Body of pancreas (tissue), 4 donors: ENCODE data around the gene GADD45A. TPM values are rescaled to one million over a fixed set of nuclear protein-coding genes. Genes with fewer than 3 reads are reported as not detected.

Experiments
- ATAC-seq: fragments of 150-250 bp; one replicate; pipeline ENCODE4 v1.9.1; 2016
- DNase-seq, 4 donors: peaks; one replicate each; pipeline ENCODE4 v3.0.0-alpha.2; 2019
- H3K27ac ChIP-seq, 4 donors: fragments of 200-600 bp; sonication (generic); 1 replicate in 3 of 4; 2 replicates in 1 of 4; pipeline versions ENCODE4 v1.5.1 to v1.6.1; 2016 to 2019; ENCODE audit warnings: mild to moderate bottlenecking in 1 of 4, mixed read lengths in 1 of 4, moderate library complexity in 1 of 4
- H3K27me3 ChIP-seq, 2 donors: fragments of 200-600 bp; sonication (generic); one replicate each; pipeline ENCODE4 v1.6.0; 2016; ENCODE audit warnings: mild to moderate bottlenecking in 1 of 2
- H3K36me3 ChIP-seq, 2 donors: fragments of 200-600 bp; sonication (generic); replicated peaks in 1 of 2; 2 replicates each; pipeline ENCODE4 v1.5.1; 2016; ENCODE audit warnings: low read depth in 2 of 2; ENCODE audit not compliant: insufficient read depth in 1 of 2
- H3K4me1 ChIP-seq: fragments of 200-600 bp; sonication (generic); one replicate; pipeline ENCODE4 v1.6.0; 2016
- H3K4me3 ChIP-seq, 2 donors: fragments of 200-600 bp; sonication (generic); 1 replicate in 1 of 2; 2 replicates in 1 of 2; pipeline ENCODE4 v1.5.1; 2016 to 2019
- H3K9me3 ChIP-seq, 3 donors: fragments of 200-600 bp; sonication (generic); 1 replicate in 2 of 3; 2 replicates in 1 of 3; pipeline ENCODE4 v1.5.1; 2016
- POLR2A ChIP-seq, 3 donors: fragments of 450-650 bp; IDR thresholded peaks; one replicate each; pipeline ENCODE4 v1.6.1; 2016; ENCODE audit warnings: antibody characterized with exemption in 3 of 3, mild to moderate bottlenecking in 2 of 3
- WGBS, 2 donors: methylation state at CpG; one replicate each; pipeline ENCODE4 v1.1.5; 2017; 5-methylcytosine and 5-hydroxymethylcytosine counted together
- intact Hi-C: fragments of 100-400 bp; cut with DNase I; formaldehyde crosslinking; loops from one replicate; pipeline ENCODE4 v1.15.1; 2023
- total RNA-seq, 2 donors: library from RNA; depleted of rRNA; stranded (reverse); fragments of >200 nt; gene quantifications; one replicate each; pipeline ENCODE4 v1.1.0, GENCODE V29; 2016
- TF ChIP-seq, protein P1 (sequence below), 7 experiments: fragments of 450-650 bp in 4 of 7; fragments of 200-600 bp in 3 of 7; sonication (generic) in 3 of 7; IDR thresholded peaks; one replicate each; pipeline ENCODE4 v1.5.1; 2016 to 2019; ENCODE audit warnings: antibody characterized with exemption in 7 of 7

Gene GADD45A
- total RNA-seq, 2 donors from 2014 or later, result 18.5 to 28.3 TPM

DNA sequence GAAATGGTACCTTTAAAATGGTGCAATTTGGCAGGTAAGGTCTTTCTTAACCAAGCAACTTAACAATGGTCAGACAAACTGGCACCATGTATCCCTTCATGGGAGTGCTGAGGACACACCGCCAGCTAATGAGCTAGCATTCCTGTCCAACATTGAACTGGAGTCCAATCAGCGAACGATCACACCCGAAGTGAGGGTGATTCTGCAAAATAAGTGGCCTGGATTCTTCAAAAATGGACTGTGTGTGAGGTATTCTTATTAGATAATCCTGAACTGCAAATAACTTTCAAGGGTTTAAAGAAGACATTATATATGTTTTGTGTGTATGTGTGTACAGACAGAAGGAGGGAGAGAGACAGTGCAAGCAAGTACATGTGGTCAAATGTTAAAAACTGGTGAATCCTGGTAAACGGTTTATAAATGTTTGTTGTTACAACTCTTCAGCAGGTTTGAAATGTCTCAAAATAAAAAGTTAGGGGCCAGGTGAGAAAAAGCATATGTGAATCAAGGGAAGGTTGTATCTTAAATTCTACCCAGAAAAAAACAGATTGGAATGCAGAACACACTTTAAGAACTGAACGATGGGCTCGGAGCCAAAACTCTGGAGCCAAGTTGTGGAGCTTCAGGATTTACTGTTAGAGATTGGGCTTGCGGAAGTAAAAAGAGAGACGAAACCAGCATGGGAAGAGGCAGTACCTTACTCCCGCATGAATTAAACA, 20.9 kb downstream of the GADD45A start:
- H3K9me3 ChIP-seq, result no peaks in the 10 kb centered on the region
- WGBS, 2 donors, result 83 to 85% methylated on average over 10 of the region's 10 CpGs
- H3K36me3 ChIP-seq, result peaks cover 0 to 3% of the 10 kb centered on the region in 2 donors
- DNase-seq, result no peak
- H3K27ac ChIP-seq, result no peak overlapping the region
- TF ChIP-seq POLR2A (IDR thresholded peaks at IDR 0.05), result no peak
- TF ChIP-seq, protein P1, sequence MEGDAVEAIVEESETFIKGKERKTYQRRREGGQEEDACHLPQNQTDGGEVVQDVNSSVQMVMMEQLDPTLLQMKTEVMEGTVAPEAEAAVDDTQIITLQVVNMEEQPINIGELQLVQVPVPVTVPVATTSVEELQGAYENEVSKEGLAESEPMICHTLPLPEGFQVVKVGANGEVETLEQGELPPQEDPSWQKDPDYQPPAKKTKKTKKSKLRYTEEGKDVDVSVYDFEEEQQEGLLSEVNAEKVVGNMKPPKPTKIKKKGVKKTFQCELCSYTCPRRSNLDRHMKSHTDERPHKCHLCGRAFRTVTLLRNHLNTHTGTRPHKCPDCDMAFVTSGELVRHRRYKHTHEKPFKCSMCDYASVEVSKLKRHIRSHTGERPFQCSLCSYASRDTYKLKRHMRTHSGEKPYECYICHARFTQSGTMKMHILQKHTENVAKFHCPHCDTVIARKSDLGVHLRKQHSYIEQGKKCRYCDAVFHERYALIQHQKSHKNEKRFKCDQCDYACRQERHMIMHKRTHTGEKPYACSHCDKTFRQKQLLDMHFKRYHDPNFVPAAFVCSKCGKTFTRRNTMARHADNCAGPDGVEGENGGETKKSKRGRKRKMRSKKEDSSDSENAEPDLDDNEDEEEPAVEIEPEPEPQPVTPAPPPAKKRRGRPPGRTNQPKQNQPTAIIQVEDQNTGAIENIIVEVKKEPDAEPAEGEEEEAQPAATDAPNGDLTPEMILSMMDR (IDR thresholded peaks at IDR 0.05), result no peak
- ATAC-seq, result no peak
- H3K4me1 ChIP-seq, result peaks cover 7% of the 10 kb centered on the region
- no peaks in the 10 kb centered on the region for H3K27me3 ChIP-seq
- no peak overlapping the region for H3K4me3 ChIP-seq
- intact Hi-C loops, result no loop called here

DNA sequence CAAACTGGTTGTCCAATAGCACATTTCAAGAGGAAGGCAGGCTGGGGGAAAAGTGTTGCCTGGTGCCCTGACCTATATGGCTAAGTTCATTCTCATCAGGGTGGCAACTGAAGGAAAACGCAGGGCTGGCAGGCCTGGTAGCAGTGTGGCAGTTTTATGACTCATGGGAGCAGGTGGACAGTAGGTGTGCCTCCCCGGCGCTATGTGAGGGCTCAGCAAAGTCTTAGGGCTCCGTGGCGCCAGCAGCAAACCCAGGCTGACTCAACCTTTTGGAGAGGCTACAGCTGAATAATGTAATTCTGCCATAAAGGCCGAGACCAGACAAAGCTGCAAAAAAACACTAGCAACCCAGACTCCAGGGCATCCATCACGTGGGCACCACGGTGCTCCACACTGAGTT, 23.6 kb downstream of the GADD45A start:
- ATAC-seq (no peak), DNase-seq (no peak)
- intact Hi-C loops, result no loop called here
- WGBS, 2 donors, result 91 to 97% methylated on average over 7 to 8 of the region's 8 CpGs
- peaks cover 28% of the 10 kb centered on the region for H3K4me1 ChIP-seq
- H3K9me3 ChIP-seq, result no peaks in the 10 kb centered on the region
- H3K27me3 ChIP-seq, result no peaks in the 10 kb centered on the region
- H3K27ac ChIP-seq, result no peak overlapping the region
- no peak overlapping the region for H3K4me3 ChIP-seq
- no peak for TF ChIP-seq POLR2A (IDR thresholded peaks at IDR 0.05)
- TF ChIP-seq, protein P1 (IDR thresholded peaks at IDR 0.05), result no peak
- H3K36me3 ChIP-seq, result no peaks in the 10 kb centered on the region

DNA sequence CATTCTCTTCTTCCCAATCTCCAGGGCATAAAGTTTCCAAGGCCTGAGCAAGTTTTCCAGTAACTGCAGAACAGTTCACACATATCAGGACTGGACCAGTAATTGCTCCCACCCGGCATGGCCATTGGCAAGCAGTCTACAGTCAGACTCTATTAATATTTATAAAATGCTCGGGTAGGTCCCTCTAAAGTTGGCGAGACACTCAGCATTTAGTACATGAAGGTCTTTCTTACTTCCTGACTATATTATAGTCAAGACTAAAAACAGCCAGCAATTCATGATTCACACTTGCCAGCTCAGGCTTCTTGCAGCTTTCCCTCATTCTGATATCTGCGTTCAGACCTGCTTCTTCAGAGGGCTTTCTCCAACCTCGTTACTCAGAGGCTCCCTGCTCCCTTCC, 25.4 kb downstream of the GADD45A start:
- Histone ChIP-seq H3K36me3 (no peaks in the 10 kb centered on the region), H3K27ac (no peak overlapping the region), H3K27me3 (no peaks in the 10 kb centered on the region), H3K4me1 (peaks cover 35% of the 10 kb centered on the region), H3K9me3 (no peaks in the 10 kb centered on the region), H3K4me3 (no peak overlapping the region)
- WGBS, 2 donors, result 67 to 72% methylated on average over 5 of the region's 5 CpGs
- intact Hi-C loops, result no loop called here
- DNase-seq (peak in 1 of 4 donors; percentile 24), ATAC-seq (no peak)
- TF ChIP-seq POLR2A (IDR thresholded peaks at IDR 0.05), result no peak
- TF ChIP-seq, protein P1 (IDR thresholded peaks at IDR 0.05), result no peak

- DNase-seq, result no peak
- Histone ChIP-seq H3K4me1 (peaks cover 35% of the 10 kb centered on the region), H3K27me3 (no peaks in the 10 kb centered on the region), H3K4me3 (no peak overlapping the region), H3K27ac (no peak overlapping the region), H3K9me3 (no peaks in the 10 kb centered on the region), H3K36me3 (no peaks in the 10 kb centered on the region)
- ATAC-seq, result no peak
- whole genome bisulfite sequencing, 2 donors, result 39% methylated on average over 7 of the region's 7 CpGs
- intact Hi-C loops, result no loop called here
- TF ChIP-seq POLR2A (IDR thresholded peaks at IDR 0.05), result no peak
- TF ChIP-seq, protein P1 (IDR thresholded peaks at IDR 0.05), result no peak
Observed at GRCh38 chr1:67711158-67711854, 26.3 kb downstream of the GADD45A start.
